K562 (cell line): ENCODE measurements around the gene HUNK. TPM values are rescaled to one million over a fixed set of nuclear protein-coding genes. Genes with fewer than 3 reads are reported as not detected.

Source experiments
- ATAC-seq: fragments of 200-7000 bp; cut with Tn5 transposase; 3 replicates; pipeline ENCODE4 v1.9.1; 2020; ENCODE audit warnings: moderate library complexity
- BruUV-seq: library from RNA; stranded (reverse); fragments of 400-500 nt; replicated peaks from 2 replicates; lab custom pipeline; 2021; lab: Mats Ljungman, UMichigan
- CTCF ChIA-PET: fragments of 300-600 bp; formaldehyde crosslinking; extraction: SDS; loops from one replicate; lab custom pipeline; 2021; ENCODE audit warnings: low intra/inter-chr PET ratio; lab: Yijun Ruan, JAX
- POLR2A ChIA-PET: fragments of 300-600, 350-650 bp; sonication (Branson Sonifier 250); formaldehyde crosslinking; extraction: SDS; loops from one replicate; lab custom pipeline; 2021; ENCODE audit warnings: antibody characterized with exemption, inconsistent platforms; lab: Yijun Ruan, JAX
- DNase-seq, 4 experiments: peaks; one replicate each; pipeline versions ENCODE4 v3.0.0 to v3.0.0-alpha.2; 2011 to 2018; ENCODE audit warnings: low spot score in 3 of 4, mixed read lengths in 3 of 4; ENCODE audit errors: extremely low read depth in 1 of 4
- FAIRE-seq: peaks from 2 replicates; lab custom pipeline; 2011; peaks lifted over from hg19 to GRCh38; lab: Jason Lieb, UNC
- H2AFZ ChIP-seq: 2 replicates; pipeline ENCODE4 v1.6.0; 2011; ENCODE audit warnings: low read depth, low read length, control low read depth, inconsistent platforms
- H3K27ac ChIP-seq: fragments of 200-600 bp; 3 replicates; pipeline ENCODE4 v1.8.0; 2011; ENCODE audit warnings: low read depth, mild to moderate bottlenecking, control low read depth, inconsistent platforms, low read length, moderate library complexity, mixed read lengths; ENCODE audit errors: extremely low read depth
- H3K27me3 ChIP-seq, 2 experiments: fragments of 300-600 bp in 1 of 2; 2 replicates in 1 of 2; 3 replicates in 1 of 2; pipeline versions ENCODE4 v1.6.0 to v1.8.0; 2011; ENCODE audit warnings: inconsistent platforms in 2 of 2, low read length in 2 of 2, mild to moderate bottlenecking in 1 of 2, mixed read lengths in 1 of 2, moderate library complexity in 1 of 2; ENCODE audit not compliant: control insufficient read depth in 2 of 2, insufficient read depth in 2 of 2
- H3K36me3 ChIP-seq: fragments of 300-600 bp; 3 replicates; pipeline ENCODE4 v1.8.0; 2011; ENCODE audit warnings: mild to moderate bottlenecking, low read length, inconsistent platforms; ENCODE audit not compliant: control insufficient read depth, insufficient read depth
- H3K4me1 ChIP-seq, 2 experiments: fragments of 200-600 bp in 1 of 2; replicated peaks in 1 of 2; 2 replicates in 1 of 2; 3 replicates in 1 of 2; pipeline versions ENCODE4 v1.5.1 to v1.8.0; 2011; ENCODE audit warnings: inconsistent platforms in 2 of 2, low read length in 2 of 2, mild to moderate bottlenecking in 1 of 2, mixed read lengths in 1 of 2, moderate library complexity in 1 of 2; ENCODE audit not compliant: control insufficient read depth in 2 of 2, insufficient read depth in 2 of 2
- H3K4me2 ChIP-seq: 2 replicates; pipeline ENCODE4 v1.6.1; 2011; ENCODE audit warnings: low read length, control low read depth, inconsistent platforms, mixed read lengths; ENCODE audit not compliant: insufficient read depth
- H3K4me3 ChIP-seq: fragments of 200-600 bp; sonication (generic), shearing (Covaris generic); 2 replicates; pipeline ENCODE4 v1.5.1; 2016; ENCODE audit warnings: control low read depth, inconsistent platforms
- H3K79me2 ChIP-seq: fragments of 200-600 bp; 3 replicates; pipeline ENCODE4 v1.8.0; 2011; ENCODE audit warnings: low read length, inconsistent platforms; ENCODE audit not compliant: control insufficient read depth, insufficient read depth
- H3K9ac ChIP-seq, 2 experiments: 2 replicates each; pipeline versions ENCODE4 v1.6.0 to v1.6.1; 2011; ENCODE audit warnings: low read depth in 2 of 2, low read length in 2 of 2, control low read depth in 1 of 2, inconsistent platforms in 1 of 2, mild to moderate bottlenecking in 1 of 2, mixed read lengths in 1 of 2; ENCODE audit not compliant: insufficient read depth in 1 of 2
- H3K9me1 ChIP-seq: one replicate; pipeline ENCODE4 v1.6.0; 2011; ENCODE audit warnings: inconsistent platforms, mild to moderate bottlenecking, low read length, moderate library complexity; ENCODE audit not compliant: control insufficient read depth, insufficient read depth
- H3K9me3 ChIP-seq: replicated peaks from 2 replicates; pipeline ENCODE4 v1.5.1; 2011; ENCODE audit warnings: low read depth, low read length, inconsistent platforms; ENCODE audit not compliant: control insufficient read depth, insufficient read depth
- H4K20me1 ChIP-seq: replicated peaks from 2 replicates; pipeline ENCODE4 v1.6.1; 2011; ENCODE audit warnings: low read length, inconsistent platforms, mixed read lengths; ENCODE audit not compliant: control insufficient read depth, insufficient read depth
- ETS2 ChIP-seq: IDR thresholded peaks from 2 replicates; pipeline ENCODE4 v1.6.1; 2016; ENCODE audit warnings: borderline replicate concordance, missing genetic modification characterization, mild to moderate bottlenecking, moderate library complexity, missing compliant biosample characterization; ENCODE audit not compliant: poor library complexity, severe bottlenecking
- FUS ChIP-seq: fragments of 200-400 bp; formaldehyde crosslinking; optimal IDR thresholded peaks from 2 replicates; pipeline ENCODE3; 2017; ENCODE audit warnings: low read depth, low read length
- GABPB1 ChIP-seq: sonication (generic); formaldehyde crosslinking; IDR thresholded peaks from 2 replicates; pipeline ENCODE4 v1.8.0; 2022; ENCODE audit warnings: mild to moderate bottlenecking, missing genetic modification reagents
- MCM3 ChIP-seq: fragments of 450-650 bp; IDR thresholded peaks from 2 replicates; pipeline ENCODE4 v1.6.1; 2016
- TAF1 ChIP-seq: IDR thresholded peaks from 2 replicates; pipeline ENCODE4 v1.6.1; 2011; ENCODE audit warnings: mild to moderate bottlenecking, low read length, moderate library complexity; ENCODE audit not compliant: insufficient read depth, control insufficient read depth, severe bottlenecking; ENCODE audit errors: extremely low read depth
- ZNF354B ChIP-seq: fragments of 250-450 bp; sonication (Bioruptor Pico); IDR thresholded peaks from 2 replicates; pipeline ENCODE4 v1.4.0; 2020
- WGBS: fragments of 100-300 bp; shearing (Covaris generic); methylation state at CpG from one replicate; pipeline ENCODE4 v1.1.6; 2016; ENCODE audit warnings: low coverage, mixed read lengths; ENCODE audit not compliant: insufficient coverage; ENCODE audit errors: missing lambda C conversion rate; 5-methylcytosine and 5-hydroxymethylcytosine counted together
- in situ Hi-C: fragments of 300-500 bp; cut with MboI; formaldehyde crosslinking; loops from 4 replicates; pipeline ENCODE4 v1.15.0; 2018; ENCODE audit warnings: inconsistent platforms, mixed read lengths
- intact Hi-C: fragments of 100-400 bp; cut with micrococcal nuclease; formaldehyde crosslinking; loops from 2 replicates; pipeline ENCODE4 v1.14.2; 2022
- polyA plus RNA-seq, 8 experiments: library from polyadenylated mRNA; depleted of rRNA in 4 of 8; stranded (reverse) in 5 of 8; unstranded in 3 of 8; fragments of >200 nt; fragmentation: Nextera tagmentation in 2 of 8; fragmentation: Illumina TruSeq in 1 of 8; extraction: Ambion mirVana in 2 of 8; extraction: Trizol in 1 of 8; gene quantifications; 2 replicates each; pipeline versions ENCODE4 v1.2.1 to v1.2.3, GENCODE V29; 2011 to 2014; ENCODE audit warnings: inconsistent platforms in 1 of 8, missing spikeins in 1 of 8
- total RNA-seq, 7 experiments: library from RNA; depleted of rRNA in 6 of 7; stranded (reverse); fragments of >200 nt in 6 of 7; fragmentation: Illumina TruSeq in 2 of 7; extraction: Trizol in 2 of 7; gene quantifications; 2 replicates each; pipeline versions ENCODE4 v1.2.1 to v1.2.3, GENCODE V29; 2011 to 2021; ENCODE audit warnings: low replicate concordance in 1 of 7
- TF ChIP-seq, protein P1 (sequence below): fragments of 450-650 bp; formaldehyde crosslinking; IDR thresholded peaks from 2 replicates; pipeline ENCODE4 v1.4.0; 2022; ENCODE audit warnings: missing genetic modification characterization
- TF ChIP-seq, protein P2 (sequence below), 2 experiments: fragments of 450-650 bp in 1 of 2; IDR thresholded peaks; 2 replicates each; pipeline ENCODE4 v1.6.1; 2011 to 2017; ENCODE audit warnings: low read depth in 2 of 2, antibody characterized with exemption in 1 of 2, borderline replicate concordance in 1 of 2, low read length in 1 of 2, mild to moderate bottlenecking in 1 of 2, mixed read lengths in 1 of 2; ENCODE audit not compliant: control insufficient read depth in 1 of 2
- TF ChIP-seq, protein P3 (sequence below): fragments of 450-650 bp; IDR thresholded peaks from 2 replicates; pipeline ENCODE4 v1.6.1; 2016; ENCODE audit warnings: low read depth

HUNK gene
- total and polyA plus RNA-seq, 9 of the 15 experiments (the other 6 are each of a cell fraction or from before 2014, with no cell fraction given), result not detected

- intact Hi-C loops (loop anchor here (5.0 to 10.0 kb wide), 2 partner anchors 113 to 245 kb away; no protein-coding TSS in a partner anchor), in situ Hi-C loops (no loop called here)
- POLR2A ChIA-PET, result interaction anchor here (0.6 kb wide), 1 partner anchor 86 kb away, joined by 3 read pairs; no protein-coding TSS in a partner anchor
- no TSS peak for BruUV-seq
- no peaks in the 10 kb centered on the region for H3K9me3 ChIP-seq
- no peak overlapping the region for H3K4me3 ChIP-seq
- peaks cover 0 to 22% of the 10 kb centered on the region in 2 experiments; a peak in 2 of 5 replicates for H3K4me1 ChIP-seq
- H3K27ac ChIP-seq, result no peak overlapping the region
- WGBS, result 0% methylated on average over 4 of the region's 6 CpGs
- no peak overlapping the region for H3K9ac ChIP-seq
- H3K9me1 ChIP-seq, result no peaks in the 10 kb centered on the region
- ATAC-seq (no peak), FAIRE-seq (no peak), DNase-seq (no peak)
- no peak overlapping the region for H2AFZ ChIP-seq
- no peaks in the 10 kb centered on the region for H3K36me3 ChIP-seq
- no peak overlapping the region for H3K4me2 ChIP-seq
- peaks cover 3% of the 10 kb centered on the region for H4K20me1 ChIP-seq
- H3K27me3 ChIP-seq, result peaks cover 24 to 27% of the 10 kb centered on the region in 2 experiments
- CTCF ChIA-PET, result no interaction called here
- H3K79me2 ChIP-seq, result no peaks in the 10 kb centered on the region
- no peak for TF ChIP-seq MCM3
- TF ChIP-seq, protein P1, sequence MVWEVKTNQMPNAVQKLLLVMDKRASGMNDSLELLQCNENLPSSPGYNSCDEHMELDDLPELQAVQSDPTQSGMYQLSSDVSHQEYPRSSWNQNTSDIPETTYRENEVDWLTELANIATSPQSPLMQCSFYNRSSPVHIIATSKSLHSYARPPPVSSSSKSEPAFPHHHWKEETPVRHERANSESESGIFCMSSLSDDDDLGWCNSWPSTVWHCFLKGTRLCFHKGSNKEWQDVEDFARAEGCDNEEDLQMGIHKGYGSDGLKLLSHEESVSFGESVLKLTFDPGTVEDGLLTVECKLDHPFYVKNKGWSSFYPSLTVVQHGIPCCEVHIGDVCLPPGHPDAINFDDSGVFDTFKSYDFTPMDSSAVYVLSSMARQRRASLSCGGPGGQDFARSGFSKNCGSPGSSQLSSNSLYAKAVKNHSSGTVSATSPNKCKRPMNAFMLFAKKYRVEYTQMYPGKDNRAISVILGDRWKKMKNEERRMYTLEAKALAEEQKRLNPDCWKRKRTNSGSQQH, result no peak
- TF ChIP-seq, protein P2, sequence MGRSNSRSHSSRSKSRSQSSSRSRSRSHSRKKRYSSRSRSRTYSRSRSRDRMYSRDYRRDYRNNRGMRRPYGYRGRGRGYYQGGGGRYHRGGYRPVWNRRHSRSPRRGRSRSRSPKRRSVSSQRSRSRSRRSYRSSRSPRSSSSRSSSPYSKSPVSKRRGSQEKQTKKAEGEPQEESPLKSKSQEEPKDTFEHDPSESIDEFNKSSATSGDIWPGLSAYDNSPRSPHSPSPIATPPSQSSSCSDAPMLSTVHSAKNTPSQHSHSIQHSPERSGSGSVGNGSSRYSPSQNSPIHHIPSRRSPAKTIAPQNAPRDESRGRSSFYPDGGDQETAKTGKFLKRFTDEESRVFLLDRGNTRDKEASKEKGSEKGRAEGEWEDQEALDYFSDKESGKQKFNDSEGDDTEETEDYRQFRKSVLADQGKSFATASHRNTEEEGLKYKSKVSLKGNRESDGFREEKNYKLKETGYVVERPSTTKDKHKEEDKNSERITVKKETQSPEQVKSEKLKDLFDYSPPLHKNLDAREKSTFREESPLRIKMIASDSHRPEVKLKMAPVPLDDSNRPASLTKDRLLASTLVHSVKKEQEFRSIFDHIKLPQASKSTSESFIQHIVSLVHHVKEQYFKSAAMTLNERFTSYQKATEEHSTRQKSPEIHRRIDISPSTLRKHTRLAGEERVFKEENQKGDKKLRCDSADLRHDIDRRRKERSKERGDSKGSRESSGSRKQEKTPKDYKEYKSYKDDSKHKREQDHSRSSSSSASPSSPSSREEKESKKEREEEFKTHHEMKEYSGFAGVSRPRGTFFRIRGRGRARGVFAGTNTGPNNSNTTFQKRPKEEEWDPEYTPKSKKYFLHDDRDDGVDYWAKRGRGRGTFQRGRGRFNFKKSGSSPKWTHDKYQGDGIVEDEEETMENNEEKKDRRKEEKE (IDR thresholded peaks at IDR 0.05; ENCODE audit: borderline replicate concordance in 1 of 2, control insufficient read depth in 1 of 2, low read depth in 2 of 2, low read length in 1 of 2), result no peak
- TF ChIP-seq ZNF354B (CRISPR knock-in tag), result no peak
- TF ChIP-seq GABPB1 (CRISPR knock-in tag), result no peak
- no peak for TF ChIP-seq FUS
- no peak for TF ChIP-seq TAF1
- TF ChIP-seq, protein P3, sequence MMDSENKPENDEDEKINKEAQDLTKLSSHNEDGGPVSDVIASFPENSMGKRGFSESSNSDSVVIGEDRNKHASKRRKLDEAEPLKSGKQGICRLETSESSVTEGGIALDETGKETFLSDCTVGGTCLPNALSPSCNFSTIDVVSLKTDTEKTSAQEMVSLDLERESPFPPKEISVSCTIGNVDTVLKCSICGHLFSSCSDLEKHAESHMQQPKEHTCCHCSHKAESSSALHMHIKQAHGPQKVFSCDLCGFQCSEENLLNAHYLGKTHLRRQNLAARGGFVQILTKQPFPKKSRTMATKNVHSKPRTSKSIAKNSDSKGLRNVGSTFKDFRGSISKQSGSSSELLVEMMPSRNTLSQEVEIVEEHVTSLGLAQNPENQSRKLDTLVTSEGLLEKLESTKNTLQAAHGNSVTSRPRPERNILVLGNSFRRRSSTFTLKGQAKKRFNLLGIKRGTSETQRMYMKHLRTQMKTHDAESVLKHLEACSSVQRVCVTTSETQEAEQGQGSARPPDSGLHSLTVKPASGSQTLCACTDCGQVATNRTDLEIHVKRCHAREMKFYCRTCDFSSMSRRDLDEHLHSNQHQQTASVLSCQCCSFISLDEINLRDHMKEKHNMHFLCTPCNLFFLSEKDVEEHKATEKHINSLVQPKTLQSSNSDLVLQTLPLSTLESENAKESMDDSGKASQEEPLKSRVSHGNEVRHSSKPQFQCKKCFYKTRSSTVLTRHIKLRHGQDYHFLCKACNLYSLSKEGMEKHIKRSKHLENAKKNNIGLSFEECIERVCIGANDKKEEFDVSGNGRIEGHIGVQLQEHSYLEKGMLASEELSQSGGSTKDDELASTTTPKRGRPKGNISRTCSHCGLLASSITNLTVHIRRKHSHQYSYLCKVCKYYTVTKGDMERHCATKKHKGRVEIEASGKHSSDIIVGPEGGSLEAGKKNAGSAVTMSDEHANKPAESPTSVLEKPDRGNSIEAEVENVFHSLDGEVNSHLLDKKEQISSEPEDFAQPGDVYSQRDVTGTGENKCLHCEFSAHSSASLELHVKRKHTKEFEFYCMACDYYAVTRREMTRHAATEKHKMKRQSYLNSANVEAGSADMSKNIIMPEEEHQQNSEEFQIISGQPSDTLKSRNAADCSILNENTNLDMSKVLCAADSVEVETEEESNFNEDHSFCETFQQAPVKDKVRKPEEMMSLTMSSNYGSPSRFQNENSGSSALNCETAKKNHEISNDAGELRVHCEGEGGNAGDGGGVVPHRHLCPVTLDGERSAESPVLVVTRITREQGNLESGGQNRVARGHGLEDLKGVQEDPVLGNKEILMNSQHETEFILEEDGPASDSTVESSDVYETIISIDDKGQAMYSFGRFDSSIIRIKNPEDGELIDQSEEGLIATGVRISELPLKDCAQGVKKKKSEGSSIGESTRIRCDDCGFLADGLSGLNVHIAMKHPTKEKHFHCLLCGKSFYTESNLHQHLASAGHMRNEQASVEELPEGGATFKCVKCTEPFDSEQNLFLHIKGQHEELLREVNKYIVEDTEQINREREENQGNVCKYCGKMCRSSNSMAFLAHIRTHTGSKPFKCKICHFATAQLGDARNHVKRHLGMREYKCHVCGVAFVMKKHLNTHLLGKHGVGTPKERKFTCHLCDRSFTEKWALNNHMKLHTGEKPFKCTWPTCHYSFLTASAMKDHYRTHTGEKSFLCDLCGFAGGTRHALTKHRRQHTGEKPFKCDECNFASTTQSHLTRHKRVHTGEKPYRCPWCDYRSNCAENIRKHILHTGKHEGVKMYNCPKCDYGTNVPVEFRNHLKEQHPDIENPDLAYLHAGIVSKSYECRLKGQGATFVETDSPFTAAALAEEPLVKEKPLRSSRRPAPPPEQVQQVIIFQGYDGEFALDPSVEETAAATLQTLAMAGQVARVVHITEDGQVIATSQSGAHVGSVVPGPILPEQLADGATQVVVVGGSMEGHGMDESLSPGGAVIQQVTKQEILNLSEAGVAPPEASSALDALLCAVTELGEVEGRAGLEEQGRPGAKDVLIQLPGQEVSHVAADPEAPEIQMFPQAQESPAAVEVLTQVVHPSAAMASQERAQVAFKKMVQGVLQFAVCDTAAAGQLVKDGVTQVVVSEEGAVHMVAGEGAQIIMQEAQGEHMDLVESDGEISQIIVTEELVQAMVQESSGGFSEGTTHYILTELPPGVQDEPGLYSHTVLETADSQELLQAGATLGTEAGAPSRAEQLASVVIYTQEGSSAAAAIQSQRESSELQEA, result no peak
- TF ChIP-seq ETS2 (tag), result no peak
Measured at GRCh38 chr21:31869750-31870149, 3.1 kb upstream of the HUNK start.
